Neural crest cell (in vitro differentiated cells): ENCODE measurements around the gene CPLX4. TPM values are rescaled to one million over a fixed set of nuclear protein-coding genes. Genes with fewer than 3 reads are reported as not detected.

ENCODE experiments used
- DNase-seq: peaks from one replicate; pipeline ENCODE4 v3.0.0; 2021; ENCODE audit warnings: low read depth, mixed read lengths, low spot score
- H3K27ac Mint-ChIP-seq: one replicate; pipeline ENCODE4 v1.8.0; 2021; ENCODE audit warnings: mild to moderate bottlenecking, mixed read lengths; ENCODE audit not compliant: unreplicated experiment
- H3K27me3 Mint-ChIP-seq: 2 replicates; pipeline ENCODE4 v1.8.0; 2021; ENCODE audit warnings: low read depth, mild to moderate bottlenecking, mixed read lengths
- H3K36me3 Mint-ChIP-seq: 2 replicates; pipeline ENCODE4 v1.8.0; 2021; ENCODE audit warnings: low read depth, mild to moderate bottlenecking, mixed read lengths
- H3K4me1 Mint-ChIP-seq: 2 replicates; pipeline ENCODE4 v1.8.0; 2021; ENCODE audit warnings: mixed read lengths
- H3K4me3 Mint-ChIP-seq: one replicate; pipeline ENCODE4 v1.8.0; 2021; ENCODE audit warnings: mild to moderate bottlenecking, mixed read lengths
- H3K9me3 Mint-ChIP-seq: 2 replicates; pipeline ENCODE4 v1.8.0; 2021; ENCODE audit warnings: mixed read lengths
- CTCF ChIP-seq: fragments of 200-600 bp; sonication (generic); conservative IDR thresholded peaks from 2 replicates; pipeline ENCODE4 v1.5.0; 2021; ENCODE audit warnings: antibody characterized with exemption, mild to moderate bottlenecking
- total RNA-seq: library from RNA; stranded (reverse); gene quantifications from 2 replicates; pipeline ENCODE4 v1.2.1, GENCODE V29; 2021

CPLX4 gene
- total RNA-seq, 1 donor from 2014 or later, result not detected

GRCh38 chr18:59301929-59302328 is 16.5 kb downstream of the CPLX4 start:
- peaks cover 54% of the 10 kb centered on the region for H3K27me3 Mint-ChIP-seq
- no peak for DNase-seq
- no peaks in the 10 kb centered on the region for H3K36me3 Mint-ChIP-seq
- H3K4me3 Mint-ChIP-seq, result no peak overlapping the region
- no peak overlapping the region for H3K27ac Mint-ChIP-seq
- no peak for TF ChIP-seq CTCF
- peaks cover 8% of the 10 kb centered on the region for H3K4me1 Mint-ChIP-seq
- no peaks in the 10 kb centered on the region for H3K9me3 Mint-ChIP-seq

- DNase-seq, result no peak
- Mint-ChIP-seq H3K4me1 (peaks cover 8% of the 10 kb centered on the region), H3K27ac (no peak overlapping the region), H3K9me3 (no peaks in the 10 kb centered on the region), H3K4me3 (no peak overlapping the region), H3K27me3 (peaks cover 53% of the 10 kb centered on the region), H3K36me3 (no peaks in the 10 kb centered on the region)
- TF ChIP-seq CTCF, result no peak
These were observed 17.7 kb downstream of the CPLX4 start for GRCh38 chr18:59300676-59301285.

- TF ChIP-seq CTCF, result no peak
- Mint-ChIP-seq H3K27me3 (peaks cover 56% of the 10 kb centered on the region), H3K36me3 (no peaks in the 10 kb centered on the region), H3K4me3 (no peak overlapping the region), H3K27ac (no peak overlapping the region), H3K4me1 (peaks cover 8% of the 10 kb centered on the region), H3K9me3 (no peaks in the 10 kb centered on the region)
- DNase-seq, result no peak
These were observed 19.6 kb downstream of the CPLX4 start for GRCh38 chr18:59298871-59299270.

- H3K36me3 Mint-ChIP-seq, result no peaks in the 10 kb centered on the region
- H3K27ac Mint-ChIP-seq, result no peak overlapping the region
These were observed 25.1 kb downstream of the CPLX4 start for GRCh38 chr18:59293317-59293716.

GRCh38 chr18:59286341-59286740 is 32.1 kb downstream of the CPLX4 start:
- peaks cover 2% of the 10 kb centered on the region for H3K9me3 Mint-ChIP-seq
- H3K36me3 Mint-ChIP-seq, result no peaks in the 10 kb centered on the region
- peaks cover 23% of the 10 kb centered on the region for H3K27me3 Mint-ChIP-seq
- TF ChIP-seq CTCF, result no peak
- no peaks in the 10 kb centered on the region for H3K4me1 Mint-ChIP-seq
- DNase-seq, result no peak
- H3K4me3 Mint-ChIP-seq, result no peak overlapping the region
- H3K27ac Mint-ChIP-seq, result no peak overlapping the region

More at GRCh38 chr18:59293317-59293716, 25.1 kb downstream of the CPLX4 start:
- peaks cover 86% of the 10 kb centered on the region for H3K27me3 Mint-ChIP-seq
- no peaks in the 10 kb centered on the region for H3K4me1 Mint-ChIP-seq
- DNase-seq, result no peak
- no peak for TF ChIP-seq CTCF
- H3K4me3 Mint-ChIP-seq, result no peak overlapping the region
- no peaks in the 10 kb centered on the region for H3K9me3 Mint-ChIP-seq
